ENCODE measurements around the gene MAP2K5.

The MAP2K5 gene

GRCh38 chr15:67573194-67573593 is 30.7 kb downstream of the MAP2K5 start:
- no peaks in the 10 kb centered on the region for H3K79me2 ChIP-seq (ENCODE audit: control insufficient read depth, insufficient read depth, low read length)
- no peak overlapping the region for H3K4me2 ChIP-seq (ENCODE audit: low read length)
- no peaks in the 10 kb centered on the region for H3K27me3 ChIP-seq (ENCODE audit: insufficient read depth, low read length, poor library complexity)
- no peak for DNase-seq
- H2BK15ac ChIP-seq (replicated peaks; ENCODE audit: low read depth), result no peak overlapping the region
- H2AK5ac ChIP-seq (ENCODE audit: low read length), result no peak overlapping the region
- WGBS (ENCODE audit: extremely low coverage, insufficient coverage, low lambda C conversion rate), result no CpG with 5 or more reads among the region's 3 CpGs
- no peak overlapping the region for H3K27ac ChIP-seq (ENCODE audit: low read depth, low read length)
- no peak overlapping the region for H3K18ac ChIP-seq (ENCODE audit: low read length)
- H3K56ac ChIP-seq (ENCODE audit: low read length), result no peak overlapping the region
- H3K36me3 ChIP-seq (ENCODE audit: control insufficient read depth, insufficient read depth, low read length), result no peaks in the 10 kb centered on the region
- no peak overlapping the region for H3K23ac ChIP-seq (ENCODE audit: low read length)
- no peaks in the 10 kb centered on the region for H3K4me1 ChIP-seq (ENCODE audit: control insufficient read depth, low read depth, low read length)
- no peaks in the 10 kb centered on the region for H3K79me1 ChIP-seq (ENCODE audit: low read length)
- no peak overlapping the region for H4K5ac ChIP-seq (ENCODE audit: low read length)
- H3K9ac ChIP-seq (ENCODE audit: low read length), result no peak overlapping the region
- no peak overlapping the region for H3K4me3 ChIP-seq (ENCODE audit: low read length)
- H3K4ac ChIP-seq (ENCODE audit: low read depth, low read length), result no peak overlapping the region
- H4K8ac ChIP-seq (ENCODE audit: low read depth, low read length), result no peak overlapping the region
- H2BK120ac ChIP-seq (ENCODE audit: low read depth, low read length), result no peak overlapping the region
- H2BK5ac ChIP-seq (ENCODE audit: low read length), result no peak overlapping the region

DNA sequence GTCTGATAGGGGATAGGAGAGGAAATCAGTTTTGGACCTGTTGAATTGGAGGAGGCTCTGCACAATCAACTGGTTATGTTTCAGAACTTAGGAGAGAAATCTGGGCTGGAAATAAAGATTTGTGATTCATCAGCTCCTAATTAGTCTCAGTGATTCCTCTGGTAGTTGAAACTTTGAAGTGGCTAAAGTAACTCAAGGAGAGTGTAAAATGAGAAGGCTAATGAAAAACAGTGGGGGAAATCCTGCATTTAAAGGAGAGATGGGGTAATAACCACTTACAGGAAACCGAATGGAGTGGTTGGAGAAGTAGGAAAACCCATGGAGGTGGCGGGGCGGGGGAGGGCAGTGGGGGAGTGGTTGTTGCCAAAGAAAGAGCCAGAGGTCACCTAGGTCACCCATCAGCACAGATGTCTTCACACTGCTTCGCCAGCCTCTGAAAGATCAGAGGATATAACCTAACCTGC is 32.6 kb downstream of the MAP2K5 start:
- no peaks in the 10 kb centered on the region for H3K4me1 ChIP-seq (ENCODE audit: control insufficient read depth, low read depth, low read length)
- no peak overlapping the region for H2BK120ac ChIP-seq (ENCODE audit: low read depth, low read length)
- H4K5ac ChIP-seq (ENCODE audit: low read length), result no peak overlapping the region
- no peak overlapping the region for H2BK5ac ChIP-seq (ENCODE audit: low read length)
- no peaks in the 10 kb centered on the region for H3K79me2 ChIP-seq (ENCODE audit: control insufficient read depth, insufficient read depth, low read length)
- no peak overlapping the region for H3K23ac ChIP-seq (ENCODE audit: low read length)
- no peak overlapping the region for H2AK5ac ChIP-seq (ENCODE audit: low read length)
- no peak overlapping the region for H3K27ac ChIP-seq (ENCODE audit: low read depth, low read length)
- no peak overlapping the region for H3K18ac ChIP-seq (ENCODE audit: low read length)
- H3K4me3 ChIP-seq (ENCODE audit: low read length), result no peak overlapping the region
- H3K27me3 ChIP-seq (ENCODE audit: insufficient read depth, low read length, poor library complexity), result no peaks in the 10 kb centered on the region
- H4K8ac ChIP-seq (ENCODE audit: low read depth, low read length), result no peak overlapping the region
- H3K79me1 ChIP-seq (ENCODE audit: low read length), result no peaks in the 10 kb centered on the region
- H3K56ac ChIP-seq (ENCODE audit: low read length), result no peak overlapping the region
- H3K9ac ChIP-seq (ENCODE audit: low read length), result no peak overlapping the region
- H2BK15ac ChIP-seq (replicated peaks; ENCODE audit: low read depth), result no peak overlapping the region
- H3K4me2 ChIP-seq (ENCODE audit: low read length), result no peak overlapping the region
- no peak overlapping the region for H3K4ac ChIP-seq (ENCODE audit: low read depth, low read length)
- no peak for DNase-seq
- no CpG with 5 or more reads among the region's 4 CpGs for WGBS (ENCODE audit: extremely low coverage, insufficient coverage, low lambda C conversion rate)
- no peaks in the 10 kb centered on the region for H3K36me3 ChIP-seq (ENCODE audit: control insufficient read depth, insufficient read depth, low read length)

- Histone ChIP-seq H4K5ac (ENCODE audit: low read length) (no peak overlapping the region), H2BK15ac (replicated peaks; ENCODE audit: low read depth) (no peak overlapping the region), H3K23ac (ENCODE audit: low read length) (no peak overlapping the region), H2BK120ac (ENCODE audit: low read depth, low read length) (no peak overlapping the region), H3K56ac (ENCODE audit: low read length) (no peak overlapping the region), H4K8ac (ENCODE audit: low read depth, low read length) (no peak overlapping the region), H3K18ac (ENCODE audit: low read length) (no peak overlapping the region), H3K4me1 (ENCODE audit: control insufficient read depth, low read depth, low read length) (no peaks in the 10 kb centered on the region), H3K36me3 (ENCODE audit: control insufficient read depth, insufficient read depth, low read length) (no peaks in the 10 kb centered on the region), H2BK5ac (ENCODE audit: low read length) (no peak overlapping the region), H3K27ac (ENCODE audit: low read depth, low read length) (no peak overlapping the region), H3K27me3 (ENCODE audit: insufficient read depth, low read length, poor library complexity) (no peaks in the 10 kb centered on the region), H3K4me3 (ENCODE audit: low read length) (no peak overlapping the region), H3K79me2 (ENCODE audit: control insufficient read depth, insufficient read depth, low read length) (no peaks in the 10 kb centered on the region), H3K4me2 (ENCODE audit: low read length) (no peak overlapping the region), H3K9ac (ENCODE audit: low read length) (no peak overlapping the region), H3K79me1 (ENCODE audit: low read length) (no peaks in the 10 kb centered on the region), H2AK5ac (ENCODE audit: low read length) (no peak overlapping the region), H3K4ac (ENCODE audit: low read depth, low read length) (no peak overlapping the region)
- WGBS (ENCODE audit: extremely low coverage, insufficient coverage, low lambda C conversion rate), result no CpG with 5 or more reads among the region's 4 CpGs
- DNase-seq, result no peak
Observed at GRCh38 chr15:67578020-67578600, 35.6 kb downstream of the MAP2K5 start.

DNA sequence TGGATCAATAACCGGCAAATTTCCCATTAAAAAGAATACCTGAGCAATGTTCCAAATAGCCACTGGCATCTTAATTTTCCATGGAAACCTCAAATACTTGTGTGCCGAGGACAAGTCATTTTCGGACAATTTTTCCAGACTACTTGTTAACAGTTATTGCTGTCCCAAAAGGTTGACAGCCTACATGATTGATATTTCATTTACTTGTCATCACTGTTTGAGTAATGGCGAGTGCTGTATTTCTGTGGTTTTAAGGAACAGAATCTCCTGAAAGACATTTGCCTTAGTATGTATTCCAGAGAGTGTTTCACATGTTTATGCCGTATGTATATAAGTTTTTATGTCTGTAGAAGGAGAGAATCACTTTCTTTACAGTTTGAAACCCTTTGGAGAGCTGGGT is 36.7 kb downstream of the MAP2K5 start:
- H3K27me3 ChIP-seq (ENCODE audit: insufficient read depth, low read length, poor library complexity), result no peaks in the 10 kb centered on the region
- no peak overlapping the region for H2BK15ac ChIP-seq (replicated peaks; ENCODE audit: low read depth)
- H2BK5ac ChIP-seq (ENCODE audit: low read length), result no peak overlapping the region
- no peak overlapping the region for H3K4ac ChIP-seq (ENCODE audit: low read depth, low read length)
- H3K4me2 ChIP-seq (ENCODE audit: low read length), result no peak overlapping the region
- no peak overlapping the region for H3K9ac ChIP-seq (ENCODE audit: low read length)
- H2BK120ac ChIP-seq (ENCODE audit: low read depth, low read length), result no peak overlapping the region
- H3K4me3 ChIP-seq (ENCODE audit: low read length), result no peak overlapping the region
- no peak overlapping the region for H3K27ac ChIP-seq (ENCODE audit: low read depth, low read length)
- no peak overlapping the region for H4K8ac ChIP-seq (ENCODE audit: low read depth, low read length)
- no peak overlapping the region for H3K56ac ChIP-seq (ENCODE audit: low read length)
- H3K79me1 ChIP-seq (ENCODE audit: low read length), result no peaks in the 10 kb centered on the region
- DNase-seq, result no peak
- no peak overlapping the region for H3K23ac ChIP-seq (ENCODE audit: low read length)
- no peak overlapping the region for H4K5ac ChIP-seq (ENCODE audit: low read length)
- H2AK5ac ChIP-seq (ENCODE audit: low read length), result no peak overlapping the region
- no CpG with 5 or more reads among the region's 5 CpGs for WGBS (ENCODE audit: extremely low coverage, insufficient coverage, low lambda C conversion rate)
- no peaks in the 10 kb centered on the region for H3K4me1 ChIP-seq (ENCODE audit: control insufficient read depth, low read depth, low read length)
- H3K36me3 ChIP-seq (ENCODE audit: control insufficient read depth, insufficient read depth, low read length), result no peaks in the 10 kb centered on the region
- H3K79me2 ChIP-seq (ENCODE audit: control insufficient read depth, insufficient read depth, low read length), result no peaks in the 10 kb centered on the region
- no peak overlapping the region for H3K18ac ChIP-seq (ENCODE audit: low read length)

DNA sequence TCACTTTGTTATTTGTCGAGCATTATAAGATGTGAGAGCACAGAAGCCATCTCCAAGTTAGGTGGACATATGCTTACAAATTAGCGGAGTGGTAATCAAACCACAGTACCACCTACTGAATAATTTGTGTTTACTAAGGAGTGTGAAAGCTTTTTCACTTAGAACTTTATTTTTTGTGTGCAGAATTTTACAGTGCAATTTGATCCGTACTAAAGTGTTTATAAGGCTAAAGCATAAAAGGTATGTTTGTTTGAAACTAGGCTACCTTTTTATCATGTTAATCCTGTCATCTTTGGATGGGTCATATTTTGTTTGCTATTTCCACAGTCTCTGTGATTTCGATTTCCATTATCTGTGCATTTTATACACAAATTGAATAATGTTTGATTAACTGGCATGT is 37.5 kb downstream of the MAP2K5 start:
- no peak overlapping the region for H4K5ac ChIP-seq (ENCODE audit: low read length)
- no peaks in the 10 kb centered on the region for H3K79me1 ChIP-seq (ENCODE audit: low read length)
- H3K9ac ChIP-seq (ENCODE audit: low read length), result no peak overlapping the region
- no peaks in the 10 kb centered on the region for H3K36me3 ChIP-seq (ENCODE audit: control insufficient read depth, insufficient read depth, low read length)
- no peaks in the 10 kb centered on the region for H3K4me1 ChIP-seq (ENCODE audit: control insufficient read depth, low read depth, low read length)
- H2BK120ac ChIP-seq (ENCODE audit: low read depth, low read length), result no peak overlapping the region
- no peak for DNase-seq
- no peaks in the 10 kb centered on the region for H3K79me2 ChIP-seq (ENCODE audit: control insufficient read depth, insufficient read depth, low read length)
- no peak overlapping the region for H3K27ac ChIP-seq (ENCODE audit: low read depth, low read length)
- WGBS (ENCODE audit: extremely low coverage, insufficient coverage, low lambda C conversion rate), result no CpG with 5 or more reads among the region's 4 CpGs
- H4K8ac ChIP-seq (ENCODE audit: low read depth, low read length), result no peak overlapping the region
- no peaks in the 10 kb centered on the region for H3K27me3 ChIP-seq (ENCODE audit: insufficient read depth, low read length, poor library complexity)
- H2BK5ac ChIP-seq (ENCODE audit: low read length), result no peak overlapping the region
- no peak overlapping the region for H3K56ac ChIP-seq (ENCODE audit: low read length)
- H3K4me3 ChIP-seq (ENCODE audit: low read length), result no peak overlapping the region
- H2AK5ac ChIP-seq (ENCODE audit: low read length), result no peak overlapping the region
- no peak overlapping the region for H3K4me2 ChIP-seq (ENCODE audit: low read length)
- H3K23ac ChIP-seq (ENCODE audit: low read length), result no peak overlapping the region
- H3K18ac ChIP-seq (ENCODE audit: low read length), result no peak overlapping the region
- H3K4ac ChIP-seq (ENCODE audit: low read depth, low read length), result no peak overlapping the region
- no peak overlapping the region for H2BK15ac ChIP-seq (replicated peaks; ENCODE audit: low read depth)

GRCh38 chr15:67584157-67584556 is 41.7 kb downstream of the MAP2K5 start:
- H3K4ac ChIP-seq (ENCODE audit: low read depth, low read length), result no peak overlapping the region
- H3K27ac ChIP-seq (ENCODE audit: low read depth, low read length), result no peak overlapping the region
- H2BK120ac ChIP-seq (ENCODE audit: low read depth, low read length), result no peak overlapping the region
- H3K4me2 ChIP-seq (ENCODE audit: low read length), result no peak overlapping the region
- H4K8ac ChIP-seq (ENCODE audit: low read depth, low read length), result no peak overlapping the region
- no peak overlapping the region for H3K18ac ChIP-seq (ENCODE audit: low read length)
- WGBS (ENCODE audit: extremely low coverage, insufficient coverage, low lambda C conversion rate), result no CpG with 5 or more reads among the region's 2 CpGs
- H3K36me3 ChIP-seq (ENCODE audit: control insufficient read depth, insufficient read depth, low read length), result no peaks in the 10 kb centered on the region
- H3K23ac ChIP-seq (ENCODE audit: low read length), result no peak overlapping the region
- no peaks in the 10 kb centered on the region for H3K79me2 ChIP-seq (ENCODE audit: control insufficient read depth, insufficient read depth, low read length)
- no peak overlapping the region for H2BK15ac ChIP-seq (replicated peaks; ENCODE audit: low read depth)
- H2AK5ac ChIP-seq (ENCODE audit: low read length), result no peak overlapping the region
- no peaks in the 10 kb centered on the region for H3K27me3 ChIP-seq (ENCODE audit: insufficient read depth, low read length, poor library complexity)
- no peak overlapping the region for H3K4me3 ChIP-seq (ENCODE audit: low read length)
- H4K5ac ChIP-seq (ENCODE audit: low read length), result no peak overlapping the region
- no peak for DNase-seq
- H3K56ac ChIP-seq (ENCODE audit: low read length), result no peak overlapping the region
- no peaks in the 10 kb centered on the region for H3K79me1 ChIP-seq (ENCODE audit: low read length)
- H3K9ac ChIP-seq (ENCODE audit: low read length), result no peak overlapping the region
- H2BK5ac ChIP-seq (ENCODE audit: low read length), result no peak overlapping the region
- H3K4me1 ChIP-seq (ENCODE audit: control insufficient read depth, low read depth, low read length), result no peaks in the 10 kb centered on the region
